Measurements from ENCODE around the gene RXFP2. TPM values are rescaled to one million over a fixed set of nuclear protein-coding genes. Genes with fewer than 3 reads are reported as not detected.

The RXFP2 gene
- total RNA-seq, 4 donors from 2014 or later = not detected

DNA sequence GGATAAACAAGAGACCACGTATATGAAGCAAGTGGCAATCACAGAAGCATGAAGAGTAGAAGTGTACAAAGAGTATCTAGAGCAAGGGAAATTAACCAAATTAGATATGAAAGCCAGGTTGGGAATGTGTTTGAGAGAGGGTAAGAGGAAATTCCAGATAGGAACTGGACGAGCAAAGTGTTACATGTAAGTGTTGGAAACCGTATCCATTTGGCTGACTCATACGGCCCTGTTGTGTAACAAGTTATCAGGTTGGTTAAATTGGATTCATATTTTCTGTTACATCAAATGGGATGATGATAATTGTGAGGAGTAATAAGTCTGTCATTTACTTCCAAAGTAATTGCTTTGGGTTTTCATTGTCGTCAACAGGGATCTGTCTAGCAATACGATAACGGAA lies 46.7 kb downstream of the RXFP2 start:
- no peak for DNase-seq
- Histone ChIP-seq H3K4me3 (no peak overlapping the region), H3K36me3 (no peaks in the 10 kb centered on the region), H3K4me1 (no peaks in the 10 kb centered on the region), H3K9me3 (no peaks in the 10 kb centered on the region), H3K27me3 (no peaks in the 10 kb centered on the region), H3K27ac (no peak overlapping the region)
- intact Hi-C loops (cut with DNase I) = no loop called here
- 62 to 77% methylated on average over 7 of the region's 7 CpGs for WGBS, 2 donors
- no peak for TF ChIP-seq POLR2A (IDR thresholded peaks at IDR 0.05)
- TF ChIP-seq, protein P1, sequence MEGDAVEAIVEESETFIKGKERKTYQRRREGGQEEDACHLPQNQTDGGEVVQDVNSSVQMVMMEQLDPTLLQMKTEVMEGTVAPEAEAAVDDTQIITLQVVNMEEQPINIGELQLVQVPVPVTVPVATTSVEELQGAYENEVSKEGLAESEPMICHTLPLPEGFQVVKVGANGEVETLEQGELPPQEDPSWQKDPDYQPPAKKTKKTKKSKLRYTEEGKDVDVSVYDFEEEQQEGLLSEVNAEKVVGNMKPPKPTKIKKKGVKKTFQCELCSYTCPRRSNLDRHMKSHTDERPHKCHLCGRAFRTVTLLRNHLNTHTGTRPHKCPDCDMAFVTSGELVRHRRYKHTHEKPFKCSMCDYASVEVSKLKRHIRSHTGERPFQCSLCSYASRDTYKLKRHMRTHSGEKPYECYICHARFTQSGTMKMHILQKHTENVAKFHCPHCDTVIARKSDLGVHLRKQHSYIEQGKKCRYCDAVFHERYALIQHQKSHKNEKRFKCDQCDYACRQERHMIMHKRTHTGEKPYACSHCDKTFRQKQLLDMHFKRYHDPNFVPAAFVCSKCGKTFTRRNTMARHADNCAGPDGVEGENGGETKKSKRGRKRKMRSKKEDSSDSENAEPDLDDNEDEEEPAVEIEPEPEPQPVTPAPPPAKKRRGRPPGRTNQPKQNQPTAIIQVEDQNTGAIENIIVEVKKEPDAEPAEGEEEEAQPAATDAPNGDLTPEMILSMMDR (IDR thresholded peaks at IDR 0.05) = no peak

DNA sequence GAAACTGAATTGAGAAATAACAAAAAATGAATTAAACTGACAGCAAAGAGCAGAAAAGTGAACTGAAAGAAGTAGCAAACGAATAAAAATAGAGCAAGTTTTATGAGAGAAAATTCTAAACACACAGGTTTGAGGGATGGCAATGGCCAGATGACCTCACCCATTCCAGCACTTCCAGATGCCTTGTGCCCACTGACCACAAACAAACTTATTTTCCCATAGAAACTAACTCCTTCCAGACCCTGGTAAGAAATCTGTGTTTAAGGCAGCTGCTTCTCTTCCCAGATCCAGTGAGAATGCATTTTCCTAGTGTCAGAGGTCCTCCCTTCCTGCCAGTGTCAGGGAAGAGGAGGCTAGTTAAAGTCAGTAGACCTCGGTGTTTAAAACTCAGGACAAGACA lies 51.7 kb downstream of the RXFP2 start:
- Histone ChIP-seq H3K9me3 (no peaks in the 10 kb centered on the region), H3K4me1 (no peaks in the 10 kb centered on the region), H3K27me3 (no peaks in the 10 kb centered on the region), H3K36me3 (no peaks in the 10 kb centered on the region), H3K4me3 (no peak overlapping the region), H3K27ac (no peak overlapping the region)
- no peak for TF ChIP-seq POLR2A (IDR thresholded peaks at IDR 0.05)
- TF ChIP-seq, protein P1 (IDR thresholded peaks at IDR 0.05) = no peak
- no peak for DNase-seq
- intact Hi-C loops (cut with DNase I) = no loop called here
- 44 to 67% methylated on average over 2 of the region's 2 CpGs for WGBS, 2 donors

DNA sequence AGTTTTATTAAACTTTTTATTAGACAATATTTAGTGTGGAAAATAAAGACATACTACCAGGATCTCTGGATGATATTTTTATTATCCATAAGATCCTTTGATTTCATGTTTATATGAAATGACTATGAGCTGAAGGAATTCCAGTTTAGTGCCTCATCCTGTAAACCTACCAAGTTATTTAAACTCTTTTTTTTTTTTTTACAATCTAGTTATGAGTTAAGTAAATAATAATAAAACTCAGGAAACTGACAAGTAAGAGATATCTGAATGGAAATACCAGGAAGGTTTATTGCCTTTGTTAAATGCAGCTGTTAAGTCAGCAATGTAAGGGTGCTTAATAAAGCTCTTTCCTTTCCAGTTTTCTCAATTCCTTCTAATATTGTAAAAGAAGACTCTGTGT lies 53.9 kb downstream of the RXFP2 start:
- Histone ChIP-seq H3K27ac (no peak overlapping the region), H3K36me3 (no peaks in the 10 kb centered on the region), H3K27me3 (no peaks in the 10 kb centered on the region), H3K4me3 (no peak overlapping the region), H3K9me3 (no peaks in the 10 kb centered on the region), H3K4me1 (peaks cover 0 to 3% (median 0%) of the 10 kb centered on the region in 3 donors)
- TF ChIP-seq, protein P1 (IDR thresholded peaks at IDR 0.05) = no peak
- no peak for TF ChIP-seq POLR2A (IDR thresholded peaks at IDR 0.05)
- intact Hi-C loops (cut with DNase I) = no loop called here
- DNase-seq = no peak

DNA sequence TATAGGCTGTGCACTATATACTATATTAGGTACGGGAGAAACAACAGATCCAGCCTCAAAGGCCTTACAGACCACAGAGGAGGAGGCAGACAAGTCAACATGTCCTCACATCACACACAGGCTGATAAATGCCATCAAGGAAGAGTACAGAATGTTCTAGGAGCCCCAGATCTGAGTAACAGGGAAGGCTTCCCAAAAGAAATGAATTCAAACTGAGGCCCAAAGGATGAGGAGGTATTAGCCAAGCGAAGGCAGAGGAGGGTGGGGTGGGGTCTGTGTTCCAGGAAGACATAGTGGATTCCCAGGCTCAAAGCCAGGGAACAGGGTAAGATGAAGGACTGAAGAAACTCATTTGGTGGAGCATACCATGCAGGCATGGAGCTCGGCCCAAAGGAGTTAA lies 55.1 kb downstream of the RXFP2 start:
- TF ChIP-seq, protein P1 (IDR thresholded peaks at IDR 0.05) = no peak
- TF ChIP-seq POLR2A (IDR thresholded peaks at IDR 0.05) = no peak
- no peaks in the 10 kb centered on the region for H3K9me3 ChIP-seq
- no peak overlapping the region for H3K27ac ChIP-seq
- H3K4me1 ChIP-seq = peaks cover 0 to 3% (median 0%) of the 10 kb centered on the region in 3 donors
- no peaks in the 10 kb centered on the region for H3K27me3 ChIP-seq
- intact Hi-C loops (cut with DNase I) = no loop called here
- no peak for DNase-seq
- no peak overlapping the region for H3K4me3 ChIP-seq
- no peaks in the 10 kb centered on the region for H3K36me3 ChIP-seq
- WGBS, 2 donors = 80 to 85% methylated on average over 3 of the region's 3 CpGs

DNA sequence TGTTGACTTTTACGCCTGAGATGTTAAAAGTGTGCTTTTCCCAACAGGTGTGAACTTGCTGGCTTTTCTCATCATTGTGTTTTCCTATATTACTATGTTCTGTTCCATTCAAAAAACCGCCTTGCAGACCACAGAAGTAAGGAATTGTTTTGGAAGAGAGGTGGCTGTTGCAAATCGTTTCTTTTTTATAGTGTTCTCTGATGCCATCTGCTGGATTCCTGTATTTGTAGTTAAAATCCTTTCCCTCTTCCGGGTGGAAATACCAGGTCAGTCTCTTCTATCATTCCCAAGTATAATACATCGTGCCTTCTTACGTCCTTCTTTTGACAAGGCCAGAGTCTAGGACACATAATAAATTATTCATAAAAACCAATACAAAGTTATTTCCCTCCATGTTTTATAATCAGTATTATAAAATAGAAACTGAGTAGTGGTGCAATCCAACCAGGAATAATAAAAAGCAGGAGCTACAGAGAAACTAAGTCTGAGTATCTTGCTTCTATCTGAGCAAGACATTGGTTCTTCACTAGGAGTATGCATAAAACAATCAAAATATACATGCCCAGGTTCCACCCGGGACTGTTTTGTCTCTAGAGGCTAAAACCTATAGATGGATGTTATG lies 57.9 kb downstream of the RXFP2 start:
- no peak for DNase-seq

More for the DNA sequence above, 57.9 kb downstream of the RXFP2 start:
- H3K9me3 ChIP-seq = no peaks in the 10 kb centered on the region
- no peak overlapping the region for H3K27ac ChIP-seq
- intact Hi-C loops (cut with DNase I) = no loop called here
- 19 to 29% methylated on average over 7 of the region's 7 CpGs for WGBS, 2 donors
- no peaks in the 10 kb centered on the region for H3K36me3 ChIP-seq
- H3K4me1 ChIP-seq = peaks cover 0 to 3% (median 0%) of the 10 kb centered on the region in 3 donors
- no peak overlapping the region for H3K4me3 ChIP-seq
- TF ChIP-seq, protein P1 (IDR thresholded peaks at IDR 0.05) = peak in 3 of 6 experiments; percentile 12 to 31 (median 14)
- TF ChIP-seq POLR2A (IDR thresholded peaks at IDR 0.05) = no peak
- no peaks in the 10 kb centered on the region for H3K27me3 ChIP-seq
